Measurements from ENCODE around the gene PAK2. TPM values are rescaled to one million over a fixed set of nuclear protein-coding genes. Genes with fewer than 3 reads are reported as not detected.
A peak's percentile ranks its signal among the peaks of the same experiment; 100 is the strongest.

PAK2 gene
- total RNA-seq, 2 experiments from 2014 or later, result 66.6 to 68.4 TPM

GRCh38 chr3:196772102-196772501 lies 32.4 kb downstream of the PAK2 start:
- no peak overlapping the region for H3K4me3 Mint-ChIP-seq
- peaks cover 60% of the 10 kb centered on the region for H3K4me1 Mint-ChIP-seq (ENCODE audit: low read depth)

GRCh38 chr3:196772897-196773296 lies 33.2 kb downstream of the PAK2 start:
- CTCF ChIA-PET, result no interaction called here
- Mint-ChIP-seq H3K9me3 (no peaks in the 10 kb centered on the region), H3K36me3 (ENCODE audit: low read depth) (peaks cover 6% of the 10 kb centered on the region), H3K27ac (no peak overlapping the region), H3K4me3 (no peak overlapping the region), H3K4me1 (ENCODE audit: low read depth) (peaks cover 60% of the 10 kb centered on the region), H3K27me3 (ENCODE audit: low read depth) (no peaks in the 10 kb centered on the region)
- DNase-seq, result no peak
- intact Hi-C loops (cut with micrococcal nuclease), result no loop called here

More at GRCh38 chr3:196772102-196772501, 32.4 kb downstream of the PAK2 start:
- CTCF ChIA-PET, result no interaction called here
- H3K27ac Mint-ChIP-seq, result no peak overlapping the region
- H3K36me3 Mint-ChIP-seq (ENCODE audit: low read depth), result peaks cover 7% of the 10 kb centered on the region
- no peaks in the 10 kb centered on the region for H3K9me3 Mint-ChIP-seq
- H3K27me3 Mint-ChIP-seq (ENCODE audit: low read depth), result no peaks in the 10 kb centered on the region
- no peak for DNase-seq
- intact Hi-C loops (cut with micrococcal nuclease), result no loop called here

- no peak overlapping the region for H3K4me3 Mint-ChIP-seq
- no peaks in the 10 kb centered on the region for H3K27me3 Mint-ChIP-seq (ENCODE audit: low read depth)
- no peaks in the 10 kb centered on the region for H3K9me3 Mint-ChIP-seq
- no peak overlapping the region for H3K27ac Mint-ChIP-seq
- DNase-seq, result no peak
- intact Hi-C loops (cut with micrococcal nuclease), result no loop called here
- peaks cover 7% of the 10 kb centered on the region for H3K36me3 Mint-ChIP-seq (ENCODE audit: low read depth)
- CTCF ChIA-PET, result interaction anchor here (0.6 to 1.4 kb wide), 4 partner anchors 8 to 165 kb away, joined by 3 to 5 read pairs (median 4); no protein-coding TSS in a partner anchor
- peaks cover 63% of the 10 kb centered on the region for H3K4me1 Mint-ChIP-seq (ENCODE audit: low read depth)
These were observed 34.6 kb downstream of the PAK2 start for GRCh38 chr3:196774191-196774820.

GRCh38 chr3:196774848-196775422 lies 35.3 kb downstream of the PAK2 start:
- no peak for DNase-seq
- H3K27me3 Mint-ChIP-seq (ENCODE audit: low read depth), result no peaks in the 10 kb centered on the region
- peaks cover 63% of the 10 kb centered on the region for H3K4me1 Mint-ChIP-seq (ENCODE audit: low read depth)
- no peak overlapping the region for H3K27ac Mint-ChIP-seq
- intact Hi-C loops (cut with micrococcal nuclease), result no loop called here
- H3K9me3 Mint-ChIP-seq, result peaks cover 5% of the 10 kb centered on the region
- H3K36me3 Mint-ChIP-seq (ENCODE audit: low read depth), result peaks cover 12% of the 10 kb centered on the region
- no peak overlapping the region for H3K4me3 Mint-ChIP-seq
- CTCF ChIA-PET, result interaction anchor here (0.6 to 1.4 kb wide), 4 partner anchors 9 to 165 kb away, joined by 3 to 5 read pairs (median 4); no protein-coding TSS in a partner anchor

GRCh38 chr3:196775938-196776337 lies 36.3 kb downstream of the PAK2 start:
- H3K27ac Mint-ChIP-seq, result no peak overlapping the region
- no peak overlapping the region for H3K4me3 Mint-ChIP-seq
- peaks cover 10% of the 10 kb centered on the region for H3K9me3 Mint-ChIP-seq
- peaks cover 65% of the 10 kb centered on the region for H3K4me1 Mint-ChIP-seq (ENCODE audit: low read depth)
- H3K27me3 Mint-ChIP-seq (ENCODE audit: low read depth), result no peaks in the 10 kb centered on the region
- CTCF ChIA-PET, result interaction anchor here (1.4 kb wide), 1 partner anchor 10 kb away, joined by 5 read pairs; no protein-coding TSS in a partner anchor
- H3K36me3 Mint-ChIP-seq (ENCODE audit: low read depth), result peaks cover 16% of the 10 kb centered on the region
- no peak for DNase-seq
- intact Hi-C loops (cut with micrococcal nuclease), result no loop called here

GRCh38 chr3:196777836-196778235 lies 38.2 kb downstream of the PAK2 start:
- Mint-ChIP-seq H3K4me3 (no peak overlapping the region), H3K27ac (no peak overlapping the region), H3K27me3 (ENCODE audit: low read depth) (no peaks in the 10 kb centered on the region), H3K9me3 (peaks cover 10% of the 10 kb centered on the region), H3K36me3 (ENCODE audit: low read depth) (peaks cover 21% of the 10 kb centered on the region), H3K4me1 (ENCODE audit: low read depth) (peaks cover 55% of the 10 kb centered on the region)
- CTCF ChIA-PET, result interaction anchor here (0.6 to 0.8 kb wide), 2 partner anchors 9 to 13 kb away, joined by 3 read pairs; no protein-coding TSS in a partner anchor
- intact Hi-C loops (cut with micrococcal nuclease), result no loop called here
- no peak for DNase-seq

GRCh38 chr3:196778755-196779154 lies 39.1 kb downstream of the PAK2 start:
- intact Hi-C loops (cut with micrococcal nuclease), result no loop called here
- CTCF ChIA-PET, result no interaction called here

GRCh38 chr3:196782511-196782910 lies 42.9 kb downstream of the PAK2 start:
- intact Hi-C loops (cut with micrococcal nuclease), result no loop called here
- Mint-ChIP-seq H3K27me3 (ENCODE audit: low read depth) (no peaks in the 10 kb centered on the region), H3K27ac (no peak overlapping the region), H3K4me3 (no peak overlapping the region), H3K9me3 (peaks cover 10% of the 10 kb centered on the region), H3K36me3 (ENCODE audit: low read depth) (peaks cover 44% of the 10 kb centered on the region), H3K4me1 (ENCODE audit: low read depth) (peaks cover 26% of the 10 kb centered on the region)
- CTCF ChIA-PET, result interaction anchor here (0.6 to 0.7 kb wide), 2 partner anchors 12 to 138 kb away, joined by 4 to 5 read pairs; no protein-coding TSS in a partner anchor
- DNase-seq, result no peak

More at GRCh38 chr3:196778755-196779154, 39.1 kb downstream of the PAK2 start:
- no peak for DNase-seq
- no peak overlapping the region for H3K27ac Mint-ChIP-seq
- peaks cover 47% of the 10 kb centered on the region for H3K4me1 Mint-ChIP-seq (ENCODE audit: low read depth)
- H3K36me3 Mint-ChIP-seq (ENCODE audit: low read depth), result peaks cover 30% of the 10 kb centered on the region
- no peaks in the 10 kb centered on the region for H3K27me3 Mint-ChIP-seq (ENCODE audit: low read depth)
- no peak overlapping the region for H3K4me3 Mint-ChIP-seq
- H3K9me3 Mint-ChIP-seq, result peaks cover 10% of the 10 kb centered on the region

- Mint-ChIP-seq H3K4me3 (no peak overlapping the region), H3K27me3 (ENCODE audit: low read depth) (no peaks in the 10 kb centered on the region), H3K9me3 (peaks cover 6% of the 10 kb centered on the region), H3K36me3 (ENCODE audit: low read depth) (peaks cover 42% of the 10 kb centered on the region), H3K4me1 (ENCODE audit: low read depth) (peaks cover 19% of the 10 kb centered on the region), H3K27ac (peak overlapping the region; percentile 43)
- no peak for DNase-seq
- CTCF ChIA-PET, result interaction anchor here (0.6 to 1.0 kb wide), 3 partner anchors 49 to 937 kb away, joined by 3 read pairs; no protein-coding TSS in a partner anchor
- intact Hi-C loops (cut with micrococcal nuclease), result no loop called here
These were observed 48.9 kb downstream of the PAK2 start for GRCh38 chr3:196788528-196788927.

- H3K27me3 Mint-ChIP-seq (ENCODE audit: low read depth), result no peaks in the 10 kb centered on the region
- peaks cover 6% of the 10 kb centered on the region for H3K9me3 Mint-ChIP-seq
- H3K27ac Mint-ChIP-seq, result no peak overlapping the region
- CTCF ChIA-PET, result interaction anchor here (1.3 kb wide), 1 partner anchor 49 kb away, joined by 3 read pairs; no protein-coding TSS in a partner anchor
- H3K4me1 Mint-ChIP-seq (ENCODE audit: low read depth), result peaks cover 20% of the 10 kb centered on the region
- intact Hi-C loops (cut with micrococcal nuclease), result no loop called here
- peaks cover 40% of the 10 kb centered on the region for H3K36me3 Mint-ChIP-seq (ENCODE audit: low read depth)
- DNase-seq, result no peak
- H3K4me3 Mint-ChIP-seq, result no peak overlapping the region
These were observed 50.3 kb downstream of the PAK2 start for GRCh38 chr3:196789885-196790359.

GRCh38 chr3:196790636-196791035 lies 51.0 kb downstream of the PAK2 start:
- H3K36me3 Mint-ChIP-seq (ENCODE audit: low read depth), result peaks cover 33% of the 10 kb centered on the region
- no peak overlapping the region for H3K27ac Mint-ChIP-seq
- intact Hi-C loops (cut with micrococcal nuclease), result no loop called here
- peaks cover 6% of the 10 kb centered on the region for H3K9me3 Mint-ChIP-seq
- no peak overlapping the region for H3K4me3 Mint-ChIP-seq
- DNase-seq, result no peak
- H3K27me3 Mint-ChIP-seq (ENCODE audit: low read depth), result no peaks in the 10 kb centered on the region
- CTCF ChIA-PET, result interaction anchor here (0.7 to 1.3 kb wide), 3 partner anchors 13 to 50 kb away, joined by 3 read pairs; no protein-coding TSS in a partner anchor
- peaks cover 18% of the 10 kb centered on the region for H3K4me1 Mint-ChIP-seq (ENCODE audit: low read depth)

- peaks cover 12% of the 10 kb centered on the region for H3K4me1 Mint-ChIP-seq (ENCODE audit: low read depth)
- no peak overlapping the region for H3K4me3 Mint-ChIP-seq
- intact Hi-C loops (cut with micrococcal nuclease), result no loop called here
- no peaks in the 10 kb centered on the region for H3K27me3 Mint-ChIP-seq (ENCODE audit: low read depth)
- peaks cover 27% of the 10 kb centered on the region for H3K36me3 Mint-ChIP-seq (ENCODE audit: low read depth)
- DNase-seq, result no peak
- H3K9me3 Mint-ChIP-seq, result peaks cover 6% of the 10 kb centered on the region
- H3K27ac Mint-ChIP-seq, result no peak overlapping the region
- CTCF ChIA-PET, result no interaction called here
These were observed 53.1 kb downstream of the PAK2 start for GRCh38 chr3:196792771-196793170.

Data from activated naive CD4-positive, alpha-beta T cell treated with anti-CD3 and anti-CD28 coated beads for 36 hours (primary cell).